Globus pallidus (tissue), 1 donor: Measurements from ENCODE around the gene GADD45G.

Experiments used
- DNase-seq: peaks from one replicate; pipeline ENCODE4 v3.0.0-alpha.2; 2015; ENCODE audit warnings: low spot score

GADD45G gene

GRCh38 chr9:89609426-89610006 is 4.7 kb downstream of the GADD45G start:
- DNase-seq = no peak

GRCh38 chr9:89610391-89610925 is 5.6 kb downstream of the GADD45G start:
- no peak for DNase-seq

DNA sequence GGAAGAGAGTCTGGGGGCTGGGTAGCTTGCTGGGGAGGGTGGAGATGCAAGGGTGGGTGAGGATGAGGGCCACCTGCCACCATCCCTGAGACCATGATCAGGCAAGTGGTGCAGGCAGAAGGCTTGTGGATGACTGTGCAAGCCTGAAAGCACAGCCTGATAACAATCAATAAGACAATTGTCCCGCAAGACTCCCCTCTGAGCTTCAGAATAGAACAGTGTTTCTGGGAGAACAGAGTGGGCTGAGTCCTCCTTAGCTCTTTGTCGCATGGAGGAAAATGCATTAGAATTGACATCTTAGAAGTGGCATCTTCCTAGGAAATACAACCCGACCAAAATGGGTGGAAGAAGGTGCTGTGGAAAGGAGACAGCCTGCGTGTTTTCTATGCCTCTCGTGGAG is 6.6 kb downstream of the GADD45G start:
- no peak for DNase-seq

- no peak for DNase-seq
These were observed 7.9 kb downstream of the GADD45G start for GRCh38 chr9:89612566-89613278.

DNA sequence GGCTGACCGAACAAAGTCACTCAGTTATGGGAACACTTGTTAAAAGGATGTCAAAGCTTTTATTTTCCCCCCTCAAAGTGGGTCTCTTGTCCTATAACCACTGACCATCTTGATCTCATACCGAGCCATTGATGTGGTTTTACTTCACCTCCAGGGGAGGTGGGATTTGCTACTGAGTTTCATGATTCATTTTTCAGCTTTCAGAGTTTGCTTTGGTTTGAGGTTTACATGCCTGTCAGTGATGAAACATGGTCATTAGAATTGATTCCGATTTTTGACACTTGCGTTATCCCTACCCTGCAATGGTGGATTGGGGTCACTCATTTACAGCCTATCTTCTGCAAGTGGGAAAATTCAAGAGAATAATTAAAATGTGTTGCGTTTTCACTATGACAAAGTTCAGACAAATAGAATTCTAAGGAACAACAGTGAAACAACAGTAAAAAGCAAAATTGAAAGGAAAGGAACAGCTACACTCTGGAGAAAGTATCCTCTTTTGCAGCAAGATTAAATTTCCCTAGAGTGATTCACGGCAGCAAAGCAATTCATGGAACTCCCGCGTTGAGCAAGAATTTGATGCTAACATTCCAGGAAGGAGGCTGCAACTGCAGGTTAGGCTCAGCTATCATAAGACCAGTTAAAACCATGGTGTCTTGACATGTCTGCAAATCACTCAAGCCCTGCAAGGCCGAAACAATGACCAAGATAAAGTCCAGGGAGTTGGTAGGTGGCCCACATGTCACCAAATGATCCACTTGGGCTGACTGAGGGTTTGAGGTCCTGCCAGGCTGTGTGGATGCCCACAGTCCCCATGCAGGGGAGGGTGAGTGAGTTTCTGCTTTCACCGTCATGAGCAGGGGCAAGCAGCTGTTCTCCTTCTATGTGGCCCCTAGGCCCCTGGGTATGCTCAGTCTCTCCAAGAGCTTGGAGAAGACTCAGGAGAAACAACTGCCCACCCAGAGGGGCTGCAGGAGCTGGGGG is 9.4 kb downstream of the GADD45G start:
- no peak for DNase-seq

DNA sequence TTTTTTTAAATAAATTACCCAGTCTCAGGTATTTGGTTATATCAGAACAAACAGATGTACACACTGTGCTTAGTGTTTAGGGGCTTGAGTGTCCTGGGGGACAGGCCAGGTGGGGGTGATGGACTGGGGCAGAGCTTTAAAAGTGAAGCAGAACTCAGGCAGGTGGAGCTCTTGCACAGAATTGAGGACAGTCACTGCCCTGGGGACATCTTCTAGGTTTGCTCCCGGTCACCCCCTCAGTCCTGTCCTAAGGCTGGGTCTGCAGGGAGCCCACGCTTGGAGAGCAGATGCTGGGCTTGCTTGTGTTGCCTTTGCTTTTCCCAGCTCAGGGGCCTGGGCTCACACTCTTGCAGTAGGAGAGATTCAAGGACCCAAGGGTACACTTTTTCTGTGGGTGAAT is 10.8 kb downstream of the GADD45G start:
- DNase-seq = no peak

DNA sequence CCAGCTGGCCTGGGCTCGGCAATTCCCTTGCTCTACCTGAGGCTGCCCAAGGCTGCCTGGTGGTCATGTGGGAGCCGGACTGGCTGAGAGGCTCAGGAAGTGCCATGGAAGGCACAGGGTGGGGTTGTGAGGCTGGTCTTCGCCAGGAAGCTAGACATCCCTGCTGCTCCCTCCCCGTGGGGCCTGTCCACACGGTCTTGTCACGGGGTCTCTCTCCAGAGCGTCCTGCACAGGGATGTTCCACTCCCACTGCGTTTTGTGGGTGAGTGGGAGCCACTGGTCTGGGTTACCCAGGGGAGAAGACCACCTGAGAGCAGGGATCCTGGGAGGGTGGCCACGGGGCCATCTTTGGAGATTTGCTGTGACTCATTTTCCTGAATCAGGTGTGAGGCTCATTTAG is 11.6 kb downstream of the GADD45G start:
- DNase-seq = no peak

- no peak for DNase-seq
These were observed 13.2 kb downstream of the GADD45G start for GRCh38 chr9:89617978-89618377.

DNA sequence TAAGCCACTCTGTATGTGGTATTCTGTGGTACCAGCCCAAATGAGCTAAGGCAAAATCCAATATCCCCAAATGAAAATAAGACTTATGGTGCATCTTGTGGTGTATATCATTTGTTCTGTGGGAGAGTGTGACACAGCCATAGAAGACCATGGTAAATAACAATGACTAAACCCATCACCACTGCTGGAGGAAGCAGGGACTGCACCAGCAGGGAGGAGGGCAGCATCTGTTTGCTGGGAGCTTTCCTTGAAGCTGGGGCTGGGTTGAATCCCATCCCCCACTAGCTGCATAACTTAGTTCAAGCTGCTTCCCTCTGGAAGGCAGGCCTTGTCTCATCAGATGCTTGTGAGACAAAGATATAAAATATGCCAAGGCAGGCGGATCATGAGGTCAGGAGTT is 14.2 kb downstream of the GADD45G start:
- no peak for DNase-seq

DNA sequence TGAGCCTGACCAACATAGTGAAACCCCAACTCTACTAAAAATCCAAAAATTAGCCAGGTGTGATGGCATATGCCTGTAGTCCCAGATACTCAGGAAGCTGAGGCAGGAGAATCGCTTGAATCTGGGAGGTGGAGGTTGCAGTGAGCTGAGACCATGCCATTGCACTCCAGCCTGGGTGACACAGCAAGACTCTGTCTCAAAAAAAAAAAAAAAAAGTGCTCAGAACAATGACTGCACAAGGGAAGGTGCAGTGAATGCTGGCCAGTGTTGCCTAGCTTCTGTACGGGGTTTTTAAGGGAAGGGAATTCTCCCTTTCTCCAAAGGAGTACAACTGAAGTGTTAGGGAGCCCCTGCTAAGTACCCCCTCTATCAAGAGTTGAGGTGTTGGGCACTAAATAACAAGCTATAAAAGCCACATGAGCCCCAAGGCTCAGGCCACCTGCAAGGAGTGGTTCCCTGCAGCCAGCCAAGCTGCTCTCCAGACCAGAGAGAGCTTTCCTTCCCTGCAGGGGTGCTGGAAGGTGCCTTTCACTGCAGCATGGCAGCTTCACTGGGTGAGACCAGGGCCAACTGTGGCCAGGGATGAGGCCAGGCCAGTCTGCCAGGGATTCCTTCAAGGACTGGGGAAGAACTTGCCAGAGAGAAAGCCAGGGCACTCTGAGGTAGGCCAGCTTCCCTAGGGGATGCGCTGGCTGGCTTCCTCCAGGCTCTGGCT is 14.8 kb downstream of the GADD45G start:
- DNase-seq = no peak

DNA sequence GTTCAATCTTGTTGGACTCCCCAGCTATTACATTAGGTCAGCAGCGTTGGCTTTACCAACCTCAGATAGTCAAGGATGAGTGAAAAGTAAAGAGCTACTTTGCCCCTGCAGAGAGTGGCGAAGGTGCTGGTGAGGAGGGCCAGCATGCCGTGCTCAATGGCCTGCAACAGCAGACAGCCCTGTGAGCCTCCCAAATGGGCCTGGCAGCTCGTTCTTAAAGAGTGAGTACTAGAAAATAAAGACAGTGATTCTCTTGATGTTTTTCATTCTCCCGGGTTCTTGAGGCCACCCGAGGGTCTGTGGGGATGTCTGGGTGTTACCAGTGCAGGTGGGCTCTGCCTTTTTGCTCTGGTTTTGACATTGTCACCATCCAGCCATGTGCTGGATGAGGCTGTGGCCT is 16.2 kb downstream of the GADD45G start:
- no peak for DNase-seq

DNA sequence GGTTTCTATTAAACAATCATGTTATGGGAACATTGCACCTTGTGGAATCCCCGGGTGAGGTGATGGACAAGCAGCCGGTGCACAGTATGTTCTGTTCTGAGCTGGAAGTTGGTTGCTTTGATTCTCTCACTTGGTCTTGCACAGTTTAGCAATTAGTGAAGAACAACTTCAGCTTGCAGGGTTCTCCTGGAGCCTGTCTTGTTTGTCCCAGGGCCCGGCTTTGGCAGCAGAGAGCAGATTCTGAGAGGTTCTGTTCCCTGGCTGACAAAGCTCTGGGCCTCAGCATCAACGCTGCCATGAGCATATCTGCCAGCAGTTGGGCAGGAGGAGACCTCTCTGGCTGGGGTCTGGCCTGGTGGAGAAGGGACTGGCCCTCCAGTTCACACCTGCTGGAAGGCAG is 16.9 kb downstream of the GADD45G start:
- no peak for DNase-seq

- DNase-seq = no peak
These were observed 18.4 kb downstream of the GADD45G start for GRCh38 chr9:89622933-89623861.

- peak; percentile 46 for DNase-seq
These were observed 19.2 kb downstream of the GADD45G start for GRCh38 chr9:89623925-89624420.

DNA sequence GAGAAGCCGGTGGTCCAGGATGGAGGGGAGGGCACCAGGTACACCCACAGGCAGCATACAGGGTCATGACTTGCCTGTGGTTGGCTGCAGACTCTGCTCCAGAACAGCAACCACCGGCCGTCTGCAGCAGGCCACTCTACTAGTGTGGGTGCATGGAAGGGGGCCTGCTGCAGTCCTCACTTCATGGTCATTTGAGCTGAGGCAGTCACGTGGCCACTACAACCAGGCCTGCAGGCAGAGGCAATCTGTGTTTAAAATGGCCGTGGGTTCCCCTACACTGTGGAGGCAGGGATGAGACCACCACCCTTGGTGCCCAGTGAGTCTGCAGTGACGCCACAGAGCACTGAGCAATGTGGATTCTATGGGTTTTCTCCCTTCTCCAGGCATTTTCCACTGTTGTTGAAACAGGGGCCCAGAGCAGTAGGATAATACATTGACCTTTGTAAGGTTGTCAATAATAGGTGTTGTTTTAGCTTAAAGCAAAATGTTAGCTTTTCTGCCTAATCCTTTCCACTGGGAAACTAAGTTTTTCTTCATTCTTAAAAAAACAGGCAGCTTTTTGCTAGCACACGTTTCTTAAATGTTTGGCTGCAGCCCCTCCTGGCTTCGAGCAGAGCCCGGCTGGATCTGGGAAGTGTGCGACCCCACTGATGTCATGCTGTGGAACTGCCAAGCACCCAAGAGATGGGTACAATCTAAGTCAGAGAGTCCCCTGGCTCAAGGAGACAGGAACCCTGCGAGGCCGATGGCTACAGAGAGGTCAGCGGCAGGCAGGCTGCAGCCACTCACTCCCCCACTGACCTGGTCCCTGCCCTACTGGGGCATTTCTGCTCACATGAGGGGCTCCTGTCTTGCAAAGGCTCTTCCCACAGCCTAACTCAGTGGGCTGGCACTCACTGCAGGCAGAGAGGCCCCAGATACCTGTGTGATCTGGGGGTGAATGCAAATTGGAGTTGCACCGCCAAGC is 21.2 kb downstream of the GADD45G start:
- no peak for DNase-seq

DNA sequence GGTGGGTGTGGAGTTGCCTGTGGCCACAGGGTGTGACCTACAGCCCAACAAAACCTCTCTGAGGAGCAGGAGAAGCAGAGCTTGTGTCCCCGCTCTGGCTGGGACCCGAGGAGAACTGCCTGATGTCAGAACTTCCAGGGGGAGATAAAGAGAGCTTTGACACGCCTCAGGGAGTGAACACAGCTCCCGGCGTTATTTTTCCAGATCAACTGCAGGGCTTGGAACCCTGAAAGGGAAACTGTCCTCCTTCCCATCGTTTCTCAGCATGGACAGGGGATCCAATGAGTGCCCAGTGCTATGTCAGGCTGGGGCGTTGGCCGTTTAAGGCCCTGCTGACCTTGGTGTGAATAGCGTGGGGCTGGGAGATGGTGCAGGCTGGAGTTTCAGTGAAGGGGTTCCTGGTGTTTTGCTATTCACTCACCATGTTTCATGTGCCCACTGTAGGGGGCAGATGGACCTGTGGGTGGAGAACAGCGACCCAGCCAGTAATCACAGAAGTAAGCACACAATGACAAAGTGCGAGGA is 22.0 kb downstream of the GADD45G start:
- DNase-seq = no peak

DNA sequence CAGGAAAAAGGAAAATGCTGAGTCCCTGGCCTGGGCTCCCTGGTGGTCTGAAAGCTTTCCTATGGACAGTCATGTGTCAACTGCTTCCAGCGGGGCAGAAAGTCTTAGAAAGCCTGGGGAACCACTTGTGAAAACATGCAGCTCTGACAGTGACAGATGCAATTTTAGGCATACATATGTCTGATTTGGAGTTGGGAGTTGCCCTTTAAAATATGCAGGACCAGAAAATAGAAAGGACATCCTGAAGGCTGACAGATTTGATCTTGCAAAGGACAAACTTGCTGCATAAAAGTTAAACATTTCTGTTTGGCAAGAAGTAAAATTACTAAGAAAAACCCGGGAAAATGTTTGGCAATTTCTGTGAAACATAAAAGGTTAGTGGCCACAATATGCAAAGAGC is 23.8 kb downstream of the GADD45G start:
- DNase-seq = no peak

DNA sequence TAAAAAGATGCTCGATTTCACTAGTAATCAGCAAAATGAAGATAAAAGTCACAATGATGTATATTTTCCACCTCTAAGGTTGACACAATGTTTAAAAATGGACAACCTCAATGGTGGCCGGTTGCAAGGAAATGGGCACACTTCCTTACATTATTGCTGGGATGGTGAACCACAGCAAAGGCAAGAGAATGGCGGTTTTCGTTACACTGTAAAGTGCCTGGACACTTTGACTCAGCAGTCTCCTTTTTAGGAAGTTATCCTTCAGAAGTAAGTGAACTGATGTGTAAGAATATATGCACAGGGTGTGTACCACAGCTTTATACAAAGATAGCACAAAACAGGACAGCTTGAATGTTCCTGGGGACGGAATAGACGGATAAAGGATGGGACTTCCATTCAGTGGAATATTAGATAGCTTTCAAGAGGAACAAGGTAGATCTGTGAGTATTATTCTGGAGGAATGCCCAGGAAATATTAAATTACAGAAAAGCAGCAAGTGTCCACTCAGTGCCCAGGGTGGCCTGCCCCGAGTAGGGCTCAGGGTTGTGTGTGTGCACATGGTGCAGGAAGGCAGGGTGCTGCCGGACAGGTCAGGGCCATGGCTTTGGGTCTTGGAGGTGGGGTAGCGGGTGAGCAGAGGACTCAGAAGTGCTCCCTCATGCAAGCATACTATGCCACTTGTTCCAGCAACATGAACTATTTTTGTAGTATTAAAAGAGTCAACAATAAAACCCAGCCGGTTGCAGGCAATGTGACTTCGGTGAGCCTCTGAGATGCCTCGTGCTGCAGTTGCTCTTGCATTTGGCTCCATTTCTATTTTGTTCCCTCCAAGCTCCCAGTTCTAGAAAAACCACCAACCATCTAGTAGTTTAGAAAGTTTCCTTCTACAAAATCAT is 24.5 kb downstream of the GADD45G start:
- no peak for DNase-seq
